Measurements from ENCODE around the gene RNF115.
"Not testable (repeated sequence)": the region's sequence is repeated elsewhere in the genome, so short reads cannot be mapped to it uniquely, and the experiment has no call there.

Gene RNF115

DNA sequence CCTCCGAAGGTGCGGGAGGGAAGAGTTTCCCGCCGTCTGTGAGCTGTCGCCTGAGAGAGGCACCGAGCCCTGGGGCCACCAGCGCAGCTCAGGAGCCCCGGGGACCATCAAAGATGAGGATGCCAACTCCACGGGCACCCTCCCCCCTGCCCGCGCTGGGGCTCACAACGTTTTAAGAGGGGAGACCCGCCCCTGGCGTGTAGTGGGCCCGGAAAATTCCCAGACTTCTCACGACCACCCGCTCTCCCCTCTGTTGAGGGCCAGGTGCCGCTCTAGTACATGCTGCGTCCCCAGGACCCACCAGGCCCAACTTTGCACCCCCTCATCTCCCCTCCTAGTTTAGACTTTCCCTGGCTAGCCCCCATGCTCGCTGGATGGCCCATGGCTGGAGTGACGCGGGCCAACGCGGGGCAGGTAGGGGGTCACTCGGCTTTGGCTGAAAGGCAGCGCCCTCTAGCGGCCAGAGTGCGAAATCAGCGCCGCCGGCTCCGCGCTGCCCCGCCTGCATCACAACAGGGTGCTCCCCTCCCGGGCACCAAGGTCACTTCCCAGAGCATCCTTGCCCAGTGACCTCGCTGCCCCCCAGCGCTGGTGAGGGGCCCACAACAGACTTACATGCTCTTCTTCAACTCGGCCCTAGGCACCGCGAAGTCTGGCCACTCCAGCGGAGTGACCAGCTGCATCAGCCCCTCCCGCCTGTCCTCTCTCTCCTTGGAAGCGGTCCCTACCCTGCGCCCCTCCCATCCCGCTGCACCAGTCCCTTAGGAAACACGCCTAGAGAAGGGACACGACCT, 102.8 kb downstream of the RNF115 start:
- TF ChIP-seq, protein P1, sequence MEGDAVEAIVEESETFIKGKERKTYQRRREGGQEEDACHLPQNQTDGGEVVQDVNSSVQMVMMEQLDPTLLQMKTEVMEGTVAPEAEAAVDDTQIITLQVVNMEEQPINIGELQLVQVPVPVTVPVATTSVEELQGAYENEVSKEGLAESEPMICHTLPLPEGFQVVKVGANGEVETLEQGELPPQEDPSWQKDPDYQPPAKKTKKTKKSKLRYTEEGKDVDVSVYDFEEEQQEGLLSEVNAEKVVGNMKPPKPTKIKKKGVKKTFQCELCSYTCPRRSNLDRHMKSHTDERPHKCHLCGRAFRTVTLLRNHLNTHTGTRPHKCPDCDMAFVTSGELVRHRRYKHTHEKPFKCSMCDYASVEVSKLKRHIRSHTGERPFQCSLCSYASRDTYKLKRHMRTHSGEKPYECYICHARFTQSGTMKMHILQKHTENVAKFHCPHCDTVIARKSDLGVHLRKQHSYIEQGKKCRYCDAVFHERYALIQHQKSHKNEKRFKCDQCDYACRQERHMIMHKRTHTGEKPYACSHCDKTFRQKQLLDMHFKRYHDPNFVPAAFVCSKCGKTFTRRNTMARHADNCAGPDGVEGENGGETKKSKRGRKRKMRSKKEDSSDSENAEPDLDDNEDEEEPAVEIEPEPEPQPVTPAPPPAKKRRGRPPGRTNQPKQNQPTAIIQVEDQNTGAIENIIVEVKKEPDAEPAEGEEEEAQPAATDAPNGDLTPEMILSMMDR (IDR thresholded peaks at IDR 0.05; ENCODE audit: extremely low read depth, missing control alignments) = peak; percentile 87
- DNase-seq (ENCODE audit: low spot score) = peak; percentile 68

DNA sequence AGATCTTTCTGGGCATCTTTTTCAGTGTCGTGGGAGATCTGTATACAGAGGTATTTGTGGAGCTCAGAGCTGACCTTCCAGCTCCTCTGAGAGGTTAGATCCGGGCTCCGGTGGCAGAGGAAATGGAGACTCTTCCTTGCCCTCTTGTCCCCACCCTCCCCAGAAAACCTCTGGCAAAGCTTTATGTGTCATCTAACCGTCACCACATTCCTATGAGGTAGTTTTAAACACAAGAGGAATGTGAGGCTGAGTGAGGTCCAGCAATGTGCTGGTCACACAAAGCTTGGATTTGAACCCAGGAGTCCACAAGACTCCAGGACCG, 103.4 kb downstream of the RNF115 start:
- DNase-seq (ENCODE audit: low spot score) = no peak
- TF ChIP-seq, protein P1 (IDR thresholded peaks at IDR 0.05; ENCODE audit: extremely low read depth, missing control alignments) = no peak

DNA sequence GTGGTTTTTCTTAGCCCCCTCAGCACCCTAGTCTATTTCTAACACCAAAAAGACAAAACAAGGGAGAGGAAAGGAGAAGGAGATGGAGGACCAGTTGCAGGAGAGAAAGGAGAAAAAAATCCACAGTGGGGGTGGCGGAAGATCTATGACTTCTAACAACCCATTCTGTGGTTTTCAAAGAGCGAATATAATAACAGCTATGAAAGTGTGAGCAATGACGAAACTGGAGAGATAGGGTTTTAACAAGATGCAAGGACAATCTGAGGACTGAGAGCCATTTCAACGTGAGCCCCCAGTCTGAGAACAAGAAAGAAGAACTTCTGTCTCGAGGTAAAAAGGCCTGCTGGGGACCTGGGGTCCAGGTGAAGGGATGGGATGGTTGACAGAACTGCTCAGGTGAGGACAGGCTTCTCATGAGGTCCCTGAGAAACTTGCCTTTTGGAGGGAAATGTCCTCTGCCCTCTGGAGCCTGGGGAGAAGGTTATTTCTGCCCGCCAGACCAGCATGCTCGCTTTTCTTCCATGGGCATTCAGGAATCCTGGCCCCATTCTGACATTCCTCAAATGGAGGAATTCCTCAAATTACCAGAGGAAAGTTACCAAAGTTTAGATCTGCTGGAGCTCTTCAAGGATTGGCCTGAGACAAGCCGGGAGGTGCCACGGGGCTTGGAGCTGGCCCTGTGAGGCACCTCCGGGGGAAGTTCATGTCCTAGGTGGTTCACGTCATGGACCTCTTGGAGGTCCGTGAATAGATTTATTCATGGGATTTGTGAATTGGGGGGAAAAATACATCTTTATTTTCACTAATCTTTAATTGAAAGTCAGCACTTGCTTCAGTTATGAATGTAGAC, 104.4 kb downstream of the RNF115 start, which contains the start of gene CD160:
CD160 (plus strand) TSS at position 270 of the 850 bp plus-strand sequence. CDS start 8,829 bp downstream, outside the sequence.
- TF ChIP-seq, protein P1 (IDR thresholded peaks at IDR 0.05; ENCODE audit: extremely low read depth, missing control alignments) = no peak
- DNase-seq (ENCODE audit: low spot score) = peak; percentile 47

DNA sequence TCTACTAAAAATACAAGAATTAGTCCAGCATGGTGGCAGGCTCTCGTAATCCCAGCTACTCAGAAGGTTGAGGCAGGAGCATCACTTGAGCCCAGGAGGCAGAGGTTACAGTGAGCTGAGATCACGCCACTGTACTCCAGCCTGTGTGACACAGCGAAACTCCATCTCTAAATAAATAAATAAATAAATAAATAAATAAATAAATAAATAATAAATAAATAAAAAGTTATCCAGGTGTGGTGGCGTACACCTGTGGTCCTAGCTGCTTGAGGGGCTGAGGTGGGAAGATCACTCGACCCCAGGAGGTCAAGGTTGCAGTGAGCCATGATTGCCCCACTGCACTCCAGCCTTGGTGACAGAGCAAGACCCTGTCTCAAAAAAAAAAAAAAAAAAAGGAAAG, 105.4 kb downstream of the RNF115 start:
- DNase-seq (ENCODE audit: low spot score) = not testable (repeated sequence)

DNA sequence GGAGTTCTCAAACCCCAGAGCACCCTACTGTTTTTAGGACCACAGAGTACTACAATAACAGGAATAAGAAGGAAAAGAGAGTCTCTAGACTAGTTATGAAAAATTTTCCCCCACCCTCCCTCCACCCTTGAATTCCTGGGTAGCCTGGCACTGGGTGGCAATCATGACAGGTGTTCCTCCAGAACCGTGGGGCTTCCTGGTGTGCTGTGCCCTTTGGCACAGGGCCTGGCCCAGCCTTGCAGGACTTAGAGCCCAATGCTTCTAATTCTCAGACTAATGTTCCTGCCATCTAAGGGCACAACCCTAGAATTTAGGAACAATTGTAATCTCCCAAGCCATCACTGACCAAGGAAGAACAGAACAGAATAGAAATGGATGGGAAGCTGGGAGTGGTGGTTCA, 106.1 kb downstream of the RNF115 start:
- no peak for DNase-seq (ENCODE audit: low spot score)
- TF ChIP-seq, protein P1 (IDR thresholded peaks at IDR 0.05; ENCODE audit: extremely low read depth, missing control alignments) = no peak

DNA sequence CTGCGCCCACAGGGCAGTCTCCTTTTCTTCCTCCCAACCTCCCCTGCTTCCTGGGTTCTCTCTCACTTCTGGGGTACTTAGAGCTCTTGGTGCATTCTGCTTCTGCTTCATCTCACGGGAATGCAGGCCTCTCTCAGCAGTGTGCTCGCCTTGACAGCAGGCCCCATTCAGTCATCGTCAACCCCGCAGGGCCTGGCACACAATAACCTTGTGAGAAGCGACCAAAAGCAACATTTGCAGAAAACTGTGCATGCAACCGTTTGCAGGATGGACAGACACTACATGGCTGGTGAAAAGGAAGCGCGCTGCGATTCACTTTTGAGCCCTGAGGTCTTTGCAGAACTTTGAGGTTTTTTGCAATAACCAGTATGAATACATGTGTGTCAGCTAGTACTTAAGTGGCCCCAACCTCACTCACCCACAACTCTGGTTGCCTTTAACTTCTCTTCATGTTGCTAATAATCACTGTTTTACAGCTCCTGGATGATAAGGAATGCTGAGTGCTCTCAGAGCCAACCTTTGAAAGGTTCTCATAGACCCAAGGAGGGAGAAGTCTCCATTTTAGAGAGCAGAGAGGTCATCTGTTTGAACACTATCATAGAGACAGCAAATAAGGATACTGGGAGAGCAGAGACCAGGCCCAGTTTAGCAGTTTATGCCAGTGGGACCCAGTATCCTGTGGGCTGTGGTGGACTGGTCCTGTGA, 107.1 kb downstream of the RNF115 start:
- no peak for DNase-seq (ENCODE audit: low spot score)
- TF ChIP-seq, protein P1 (IDR thresholded peaks at IDR 0.05; ENCODE audit: extremely low read depth, missing control alignments) = no peak

DNA sequence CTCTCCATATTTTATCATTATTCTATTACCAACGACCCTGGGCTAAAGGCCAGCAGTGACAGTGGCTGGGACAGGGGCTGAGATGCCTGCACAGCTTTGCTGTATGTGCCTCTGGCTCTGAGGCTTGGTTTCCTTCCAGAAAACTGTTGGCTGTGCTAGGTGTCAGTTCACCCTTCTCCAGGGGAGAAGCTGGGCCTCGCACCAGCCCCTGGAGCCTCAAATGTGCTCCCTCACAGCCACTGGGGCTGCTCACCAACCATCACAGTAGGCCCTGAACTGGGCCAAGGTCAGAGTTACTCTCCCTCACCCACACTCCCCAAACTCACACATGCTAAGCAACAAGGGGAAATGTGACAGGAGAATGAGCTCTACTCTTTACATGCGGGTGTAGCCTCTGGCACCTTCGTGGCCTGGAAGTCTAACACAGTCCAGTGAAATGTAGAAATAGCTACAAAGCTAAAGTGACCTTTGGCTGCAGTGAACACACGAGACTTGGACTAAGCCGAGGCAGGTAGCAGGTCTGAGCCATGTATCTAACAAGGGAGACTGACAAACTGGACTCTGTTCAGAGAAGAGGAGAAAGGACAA, 109.3 kb downstream of the RNF115 start:
- no peak for DNase-seq (ENCODE audit: low spot score)
- TF ChIP-seq, protein P1 (IDR thresholded peaks at IDR 0.05; ENCODE audit: extremely low read depth, missing control alignments) = no peak
